Kidney (tissue), 14 donors: Measurements from ENCODE around the gene HLA-C. TPM values are rescaled to one million over a fixed set of nuclear protein-coding genes. Genes with fewer than 3 reads are reported as not detected.
A peak's percentile ranks its signal among the peaks of the same experiment; 100 is the strongest.

Source experiments
- DNase-seq, 5 donors: peaks; one replicate each; pipeline ENCODE4 v3.0.0-alpha.2; 2013 to 2020
- FAIRE-seq: peaks from 2 replicates; lab custom pipeline; 2012; peaks lifted over from hg19 to GRCh38; lab: Jason Lieb, UNC
- H3K27ac ChIP-seq, 2 donors: one replicate each; pipeline ENCODE4 v1.7.0; 2013; ENCODE audit warnings: low read depth in 2 of 2, low read length in 2 of 2, inconsistent platforms in 1 of 2
- H3K27me3 ChIP-seq: one replicate; pipeline ENCODE4 v1.7.1; 2013; ENCODE audit warnings: low read length, inconsistent platforms; ENCODE audit not compliant: control insufficient read depth, insufficient read depth
- H3K36me3 ChIP-seq, 3 donors: one replicate each; pipeline versions ENCODE4 v1.7.0 to v1.7.1; 2013; ENCODE audit warnings: low read length in 3 of 3, control low read depth in 1 of 3, inconsistent platforms in 1 of 3; ENCODE audit not compliant: insufficient read depth in 3 of 3, control insufficient read depth in 2 of 3
- H3K4me1 ChIP-seq, 3 donors: one replicate each; pipeline versions ENCODE4 v1.7.0 to v1.7.1; 2013; ENCODE audit warnings: low read length in 3 of 3, inconsistent platforms in 1 of 3, low read depth in 1 of 3; ENCODE audit not compliant: control insufficient read depth in 2 of 3, insufficient read depth in 2 of 3
- H3K4me3 ChIP-seq, 3 donors: one replicate each; pipeline versions ENCODE4 v1.7.0 to v1.8.1; 2013; ENCODE audit warnings: low read length in 3 of 3, control low read depth in 1 of 3, inconsistent platforms in 1 of 3
- H3K9ac ChIP-seq, 3 donors: one replicate each; pipeline versions ENCODE4 v1.7.0 to v1.7.1; 2013; ENCODE audit warnings: low read length in 3 of 3, control low read depth in 1 of 3, inconsistent platforms in 1 of 3
- H3K9me3 ChIP-seq, 3 donors: one replicate each; pipeline versions ENCODE4 v1.7.0 to v1.7.1; 2013; ENCODE audit warnings: low read length in 3 of 3, control low read depth in 1 of 3, inconsistent platforms in 1 of 3; ENCODE audit not compliant: control insufficient read depth in 2 of 3, insufficient read depth in 1 of 3
- CTCF ChIP-seq: IDR thresholded peaks from 3 replicates; pipeline ENCODE4 v1.5.1; 2012; ENCODE audit warnings: mild to moderate bottlenecking, moderate library complexity, borderline replicate concordance; ENCODE audit not compliant: insufficient read depth; ENCODE audit errors: extremely low read depth
- intact Hi-C: fragments of 100-400 bp; cut with DNase I; formaldehyde crosslinking; loops from one replicate; pipeline ENCODE4 v1.11.1; 2022
- polyA plus RNA-seq: library from polyadenylated mRNA; stranded (reverse); fragments of 350-450 nt; fragmentation: Illumina TruSeq; extraction: RNeasy Lipid Tissue Mini Kit (QIAGEN cat#74804); gene quantifications from one replicate; pipeline ENCODE4 v1.2.3, GENCODE V29; 2014; ENCODE audit warnings: low read depth, low replicate concordance; ENCODE audit not compliant: insufficient read depth
- total RNA-seq: library from RNA; stranded (reverse); fragmentation: NEBNext Ultra II Directional; extraction: Animal tissue kit (Norgen Biotek cat#: 25700); gene quantifications from one replicate; pipeline ENCODE4 v1.2.1, GENCODE V29; 2021
- donor health status: control.
- donor health status: control.
- donor health status: control.
- donor health status: control.
- donor health status: control.
- donor health status: DM: yes; HTN: yes; CAD: no.
- donor health status: Normal renal cell carcinoma (clear cell type).

The HLA-C gene
- total and polyA plus RNA-seq, 2 donors from 2014 or later, result 433 to 901 TPM

GRCh38 chr6:31268836-31269235 lies 3.1 kb downstream of the HLA-C start:
- H3K9ac ChIP-seq, result no peak overlapping the region
- peaks cover 0 to 5% (median 0%) of the 10 kb centered on the region in 3 donors for H3K36me3 ChIP-seq
- H3K4me1 ChIP-seq, result peaks cover 0 to 15% (median 4%) of the 10 kb centered on the region in 3 donors
- H3K27ac ChIP-seq, result no peak overlapping the region
- no peaks in the 10 kb centered on the region for H3K9me3 ChIP-seq
- H3K27me3 ChIP-seq, result no peaks in the 10 kb centered on the region
- no peak for DNase-seq
- intact Hi-C loops, result no loop called here
- TF ChIP-seq CTCF, result no peak
- H3K4me3 ChIP-seq, result no peak overlapping the region
- no peak for FAIRE-seq

DNA sequence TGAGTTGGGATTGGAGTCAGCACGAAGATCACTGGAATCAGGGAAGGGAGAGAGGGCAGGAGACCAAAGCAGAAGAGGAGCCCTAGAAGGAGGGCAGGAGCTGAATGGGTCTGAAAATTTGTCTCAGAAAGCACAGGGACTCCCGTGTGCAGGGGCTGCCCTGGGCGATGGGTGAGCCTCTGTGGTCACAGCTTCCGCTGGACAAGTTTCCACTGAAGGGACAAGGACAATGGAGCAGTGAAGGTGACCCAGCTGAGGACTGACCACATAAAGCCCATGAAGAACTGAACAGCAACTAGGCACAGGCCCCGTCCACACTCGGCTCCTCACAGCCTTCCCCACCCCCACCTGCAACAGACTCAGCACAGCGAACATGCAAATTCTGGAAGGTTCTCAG lies 3.5 kb downstream of the HLA-C start:
- Histone ChIP-seq H3K27ac (no peak overlapping the region), H3K4me1 (peaks cover 0 to 15% (median 4%) of the 10 kb centered on the region in 3 donors), H3K36me3 (peaks cover 0 to 5% (median 0%) of the 10 kb centered on the region in 3 donors), H3K9ac (no peak overlapping the region), H3K4me3 (no peak overlapping the region), H3K9me3 (no peaks in the 10 kb centered on the region), H3K27me3 (no peaks in the 10 kb centered on the region)
- TF ChIP-seq CTCF, result no peak
- FAIRE-seq (no peak), DNase-seq (no peak)
- intact Hi-C loops, result no loop called here

DNA sequence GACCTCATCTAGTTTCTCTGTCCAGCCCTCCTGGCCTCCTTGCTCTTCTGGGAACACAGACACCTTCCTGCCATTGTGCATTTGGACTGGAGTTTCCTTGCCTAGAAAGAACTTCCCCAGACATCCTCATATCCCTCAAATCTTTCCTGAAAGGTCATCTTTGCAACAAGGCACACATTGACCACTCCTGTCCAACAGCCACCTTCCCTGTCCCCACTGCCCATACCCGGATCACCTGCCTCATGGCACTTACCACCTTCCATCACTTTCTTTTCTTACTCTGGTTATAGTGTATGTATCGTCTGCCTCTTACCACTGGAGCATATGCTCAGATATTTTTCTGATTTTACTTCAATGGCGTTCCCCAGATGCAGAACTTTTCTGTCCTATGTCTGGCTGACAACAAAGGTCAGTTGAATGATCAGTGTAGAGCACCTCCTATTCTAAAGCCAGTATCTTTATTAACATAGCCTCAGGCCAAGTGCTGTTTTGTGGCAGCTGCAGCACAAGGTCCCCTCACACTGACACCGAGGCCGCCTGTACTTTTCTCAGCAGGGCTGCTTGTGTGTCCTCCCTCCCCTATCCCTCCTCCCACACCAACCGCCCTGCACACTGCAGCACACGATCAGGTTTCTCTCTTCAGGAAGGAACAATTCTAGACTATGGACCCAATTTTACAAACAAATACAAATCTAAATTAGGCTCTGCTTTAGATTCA lies 4.1 kb downstream of the HLA-C start:
- Histone ChIP-seq H3K36me3 (peaks cover 0 to 5% (median 0%) of the 10 kb centered on the region in 3 donors), H3K4me1 (peaks cover 0 to 15% (median 4%) of the 10 kb centered on the region in 3 donors), H3K4me3 (no peak overlapping the region), H3K27me3 (no peaks in the 10 kb centered on the region), H3K9ac (no peak overlapping the region), H3K9me3 (no peaks in the 10 kb centered on the region), H3K27ac (no peak overlapping the region)
- TF ChIP-seq CTCF, result no peak
- intact Hi-C loops, result no loop called here
- DNase-seq (peak in 1 of 5 donors; percentile 35), FAIRE-seq (no peak)
